ENCODE measurements around the gene SF3B2.
"Not testable (repeated sequence)": the region's sequence is repeated elsewhere in the genome, so short reads cannot be mapped to it uniquely, and the experiment has no call there.

Gene SF3B2

GRCh38 chr11:66016793-66017177 is 35.4 kb upstream of the SF3B2 start:
- in situ Hi-C loops (cut with HindIII; ENCODE audit: low sequenced_read_pairs): no loop called here

- in situ Hi-C loops (cut with HindIII; ENCODE audit: low sequenced_read_pairs): no loop called here
These were observed 34.8 kb upstream of the SF3B2 start for GRCh38 chr11:66017321-66017720.

GRCh38 chr11:66020212-66020611 is 32.0 kb upstream of the SF3B2 start:
- in situ Hi-C loops (cut with HindIII; ENCODE audit: low sequenced_read_pairs): no loop called here

DNA sequence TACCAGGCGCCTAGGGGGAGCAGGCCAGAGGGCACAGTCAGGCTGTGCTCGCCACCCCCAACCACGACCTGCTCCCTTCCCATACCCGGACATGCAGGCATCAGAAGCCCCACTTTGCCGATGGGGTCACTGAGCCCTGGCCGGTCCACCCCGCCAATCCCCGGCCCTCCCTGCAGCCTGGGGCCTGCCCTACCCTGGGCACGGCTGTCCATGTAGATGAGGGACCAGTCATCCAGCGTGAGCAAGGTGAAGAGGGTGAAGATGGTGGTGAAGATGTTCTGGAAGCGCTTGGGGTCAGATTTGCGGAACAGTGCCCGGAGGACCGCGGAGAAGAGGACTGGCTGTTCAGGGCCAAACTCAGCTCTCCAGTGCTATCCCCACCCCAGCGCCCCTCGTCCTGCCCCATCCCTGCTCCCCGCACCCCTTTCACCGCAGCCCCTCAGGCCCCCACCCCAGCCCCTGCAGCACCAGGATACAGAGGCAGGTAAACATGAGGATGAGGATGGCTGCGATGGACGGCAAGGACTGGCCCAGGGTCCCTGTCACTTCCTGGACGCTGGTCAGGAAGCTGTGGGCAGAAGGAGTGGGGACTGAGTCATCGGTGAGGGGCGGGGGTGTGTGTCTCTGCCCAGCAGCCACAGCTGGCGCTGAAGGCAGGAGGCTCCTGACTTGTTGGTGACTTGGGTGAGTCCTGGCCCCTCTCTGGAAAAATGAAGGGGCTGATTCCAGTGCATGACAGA is 31.4 kb upstream of the SF3B2 start:
- in situ Hi-C loops (cut with HindIII; ENCODE audit: low sequenced_read_pairs): no loop called here

DNA sequence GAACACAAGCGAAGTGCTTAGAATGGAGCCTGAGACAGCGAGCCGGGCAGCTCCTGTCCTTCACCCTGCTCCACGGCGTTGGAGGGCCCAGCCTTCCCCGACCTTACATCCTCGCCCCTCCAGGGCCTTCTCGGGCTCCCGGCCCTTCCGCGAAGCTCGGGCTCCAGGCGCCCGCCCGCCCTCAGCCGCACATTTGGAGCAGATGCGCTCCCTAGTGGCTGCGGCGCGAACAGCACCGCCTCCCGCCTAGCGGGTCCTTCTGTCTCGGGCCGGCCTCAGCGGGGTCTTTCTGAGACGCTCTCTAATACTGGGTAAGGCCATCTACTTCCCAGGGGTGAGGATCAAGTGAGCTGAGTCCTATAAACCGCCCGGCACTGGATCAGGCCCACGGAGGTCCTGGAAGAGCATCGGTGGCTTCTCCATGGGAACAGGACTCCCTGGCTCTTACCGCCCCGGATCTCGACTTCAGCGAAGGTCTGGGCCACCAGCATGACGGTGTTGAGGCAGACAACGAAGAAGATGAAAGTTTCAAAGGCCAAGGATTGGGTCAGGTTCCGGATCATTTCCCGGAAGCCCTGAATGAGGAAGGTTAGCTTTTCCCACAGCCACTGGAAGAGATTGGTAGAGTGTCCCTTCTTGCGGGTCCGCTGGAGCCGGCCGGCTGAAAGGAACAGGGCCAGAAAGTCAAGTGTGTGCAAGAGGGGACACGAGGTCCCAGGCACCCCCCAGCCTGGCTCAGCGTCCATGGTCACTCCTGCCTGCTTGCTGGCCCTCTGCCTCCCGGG is 29.6 kb upstream of the SF3B2 start:
- in situ Hi-C loops (cut with HindIII; ENCODE audit: low sequenced_read_pairs): no loop called here

DNA sequence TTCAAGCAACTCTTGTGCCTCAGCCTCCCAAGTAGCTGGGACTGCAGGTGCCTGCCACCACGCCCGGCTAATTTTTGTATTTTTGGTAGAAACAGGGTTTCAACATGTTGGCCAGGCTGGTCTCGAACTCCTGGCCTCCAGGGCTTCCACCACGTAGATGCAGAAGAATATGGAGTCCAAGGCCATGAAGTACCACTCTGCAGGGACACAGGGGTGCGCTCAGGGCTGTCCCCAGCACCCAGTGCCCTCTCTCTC is 29.1 kb upstream of the SF3B2 start:
- in situ Hi-C loops (cut with HindIII; ENCODE audit: low sequenced_read_pairs): not testable (repeated sequence)

DNA sequence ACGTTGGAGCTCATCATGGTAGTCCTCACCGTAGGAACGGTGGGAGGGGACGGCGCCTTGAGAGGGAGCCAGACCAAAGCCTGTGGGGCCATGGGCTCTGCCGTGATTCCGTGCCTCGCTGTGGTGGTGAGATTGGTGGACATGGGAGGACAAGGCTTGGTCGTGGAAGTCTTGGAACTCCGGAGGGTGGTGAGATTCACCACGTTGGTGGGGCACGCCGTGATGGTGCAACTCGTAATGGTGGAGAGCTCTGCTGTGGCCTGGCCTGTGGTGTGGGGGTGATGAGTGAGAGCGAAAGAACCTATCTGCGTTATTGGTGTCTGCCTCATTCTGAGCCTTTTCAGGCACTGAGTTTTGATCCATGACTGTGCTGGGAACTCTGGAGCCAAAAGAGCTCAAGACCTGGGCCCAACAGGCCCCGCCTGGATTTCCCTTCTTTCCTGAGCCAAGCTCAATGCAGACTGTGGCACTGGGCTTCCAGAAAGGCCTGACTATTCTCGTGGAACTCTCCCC is 26.1 kb upstream of the SF3B2 start, which contains the start of gene CATSPER1:
TSS of gene CATSPER1 (minus strand) at position 463 of the 513 bp plus-strand sequence. CDS start at position 363, 100 bp downstream.
- in situ Hi-C loops (cut with HindIII; ENCODE audit: low sequenced_read_pairs): no loop called here

GRCh38 chr11:66032957-66033735 is 19.0 kb upstream of the SF3B2 start:
- in situ Hi-C loops (cut with HindIII; ENCODE audit: low sequenced_read_pairs): no loop called here

GRCh38 chr11:66035653-66036333 is 16.4 kb upstream of the SF3B2 start:
- in situ Hi-C loops (cut with HindIII; ENCODE audit: low sequenced_read_pairs): no loop called here

- in situ Hi-C loops (cut with HindIII; ENCODE audit: low sequenced_read_pairs): no loop called here
These were observed 15.8 kb upstream of the SF3B2 start for GRCh38 chr11:66036334-66036710.

DNA sequence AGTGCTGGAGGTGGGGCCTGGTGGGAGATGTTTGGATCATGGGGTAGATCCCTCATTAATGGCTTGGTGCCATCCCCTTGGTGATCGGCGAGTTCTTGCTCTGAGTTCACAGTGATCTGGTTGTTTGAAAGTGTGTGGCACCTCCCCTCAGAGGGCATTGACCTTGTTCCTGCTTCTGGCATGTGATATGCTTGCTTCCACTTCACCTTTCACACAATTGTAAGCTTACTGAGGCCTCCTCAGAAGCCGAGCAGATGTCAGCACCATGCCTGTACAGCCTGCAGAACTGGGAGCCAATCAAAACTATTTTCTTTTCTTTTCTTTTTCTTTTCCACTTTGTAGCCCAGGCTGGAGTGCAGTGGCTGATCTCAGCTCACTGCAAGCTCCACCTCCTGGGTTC is 14.8 kb upstream of the SF3B2 start:
- in situ Hi-C loops (cut with HindIII; ENCODE audit: low sequenced_read_pairs): no loop called here

DNA sequence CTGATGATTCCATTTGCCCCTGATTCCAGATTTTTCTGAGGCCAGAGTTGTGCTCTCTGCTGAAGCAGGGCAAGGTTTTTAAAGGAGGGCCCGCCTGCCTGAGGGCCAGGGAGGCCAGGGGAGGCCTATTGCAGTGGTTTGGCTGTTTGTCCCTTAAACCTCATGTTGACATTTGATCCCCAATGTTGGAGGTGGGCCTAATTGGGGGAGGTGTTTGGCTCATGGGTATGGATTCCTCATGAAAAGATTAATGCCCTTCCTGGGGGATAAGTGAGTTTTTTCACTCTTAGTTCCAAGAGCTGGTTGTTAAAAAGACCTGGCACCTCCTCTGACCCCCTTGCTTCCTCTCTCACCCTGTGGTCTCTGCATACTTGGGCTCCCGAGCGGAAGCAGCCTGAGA is 12.4 kb upstream of the SF3B2 start:
- in situ Hi-C loops (cut with HindIII; ENCODE audit: low sequenced_read_pairs): no loop called here

DNA sequence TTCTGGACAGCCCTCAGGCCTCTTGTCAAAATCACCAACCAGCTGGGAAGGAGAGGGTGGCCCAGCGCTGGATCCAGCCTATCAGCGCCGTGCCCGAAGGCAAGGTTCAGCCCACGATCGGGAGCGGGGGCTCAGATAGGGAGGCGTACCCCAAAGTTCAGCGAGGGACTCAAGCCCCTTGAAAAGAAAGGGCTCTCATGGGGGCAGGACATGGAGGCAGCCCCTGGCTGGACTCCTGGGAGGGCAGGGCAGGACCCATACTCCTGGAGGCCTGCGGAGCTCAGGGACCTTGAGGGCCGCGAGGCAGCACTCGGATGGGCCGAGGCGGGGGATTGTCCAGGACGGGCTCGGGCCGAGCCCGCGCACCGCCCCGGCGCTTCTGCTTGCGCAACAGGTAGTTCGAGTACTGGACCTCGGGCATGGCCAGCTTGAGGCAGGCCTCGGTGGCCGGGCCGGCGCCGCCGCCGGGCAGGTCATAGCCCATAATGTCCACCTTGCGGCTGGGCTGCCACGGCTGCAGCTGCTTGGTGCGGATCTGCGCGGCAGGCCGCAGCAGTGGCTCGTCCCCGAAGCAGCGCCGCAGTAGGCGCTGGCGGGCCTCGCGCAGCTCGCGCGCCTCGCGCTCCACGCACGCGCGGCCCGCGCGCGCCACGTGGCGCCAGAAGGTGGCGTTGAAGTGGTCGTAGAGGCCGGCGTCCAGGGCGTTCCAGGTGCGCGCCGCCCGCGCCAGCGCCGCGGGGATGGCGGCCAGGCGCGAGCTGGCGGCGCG is 9.8 kb upstream of the SF3B2 start:
- in situ Hi-C loops (cut with HindIII; ENCODE audit: low sequenced_read_pairs): no loop called here

GRCh38 chr11:66042996-66043906 is 8.9 kb upstream of the SF3B2 start:
- in situ Hi-C loops (cut with HindIII; ENCODE audit: low sequenced_read_pairs): no loop called here

- in situ Hi-C loops (cut with HindIII; ENCODE audit: low sequenced_read_pairs): no loop called here
These were observed 7.4 kb upstream of the SF3B2 start for GRCh38 chr11:66044757-66045156.

- in situ Hi-C loops (cut with HindIII; ENCODE audit: low sequenced_read_pairs): no loop called here
These were observed 7.0 kb upstream of the SF3B2 start for GRCh38 chr11:66045177-66045639.

DNA sequence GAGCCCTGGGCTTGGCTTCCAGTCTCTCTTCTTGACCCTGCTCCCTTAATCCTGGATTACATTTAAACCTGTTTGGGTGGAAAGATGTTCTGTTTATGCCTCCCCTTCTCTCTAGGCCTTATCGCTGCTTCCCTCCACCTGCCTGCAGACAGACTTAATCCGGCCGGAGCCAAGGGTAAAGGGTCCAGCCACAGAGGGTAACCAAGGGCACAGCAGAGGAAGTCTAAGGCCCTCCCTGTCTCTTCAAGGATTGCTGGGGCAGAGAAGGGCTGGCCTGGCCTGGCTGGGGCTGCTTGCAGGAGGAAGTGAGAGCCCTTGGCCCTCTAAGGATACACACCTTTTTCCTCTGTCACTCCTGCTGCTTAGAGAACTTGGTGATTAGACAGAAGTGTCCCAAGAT is 5.3 kb upstream of the SF3B2 start:
- in situ Hi-C loops (cut with HindIII; ENCODE audit: low sequenced_read_pairs): no loop called here

DNA sequence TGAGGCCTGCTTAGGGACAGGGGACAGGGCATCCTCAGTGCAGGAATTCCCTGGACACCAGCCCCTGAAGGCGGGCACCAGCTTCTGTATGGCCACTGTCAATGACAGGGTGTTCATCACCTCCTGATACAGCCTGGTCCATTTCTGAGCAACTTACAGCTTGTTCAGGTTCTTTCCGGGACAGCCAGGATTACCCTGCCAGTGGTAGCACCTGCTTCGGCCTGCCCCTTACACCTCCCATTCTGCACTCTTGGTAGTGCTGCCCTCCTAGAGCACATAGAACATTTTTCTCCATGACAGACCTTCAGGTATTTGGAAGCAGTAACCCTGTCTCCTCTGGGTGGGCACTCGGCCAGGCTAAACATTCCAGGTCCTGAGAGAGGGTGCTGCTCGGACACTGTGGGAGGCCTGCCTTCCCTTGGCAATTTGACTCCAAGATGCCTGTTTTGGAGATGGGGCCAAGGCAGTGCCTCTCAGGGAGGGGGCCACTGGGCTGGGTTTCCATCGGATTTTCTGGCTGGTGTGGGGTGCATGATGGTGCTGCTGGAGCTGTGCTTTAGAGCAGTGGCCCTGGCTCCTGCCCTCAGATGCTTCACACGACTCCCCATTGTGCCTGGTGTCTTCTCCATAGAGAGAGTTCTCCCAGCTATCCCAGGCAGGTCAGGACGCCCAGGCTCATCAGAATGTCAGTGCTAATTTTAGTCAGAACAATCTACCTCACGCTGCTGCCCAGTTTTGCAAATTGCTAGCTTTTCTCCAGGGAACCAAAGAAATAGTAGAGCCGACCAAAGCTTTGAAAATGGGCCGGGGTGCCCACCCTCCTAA is 4.4 kb upstream of the SF3B2 start:
- in situ Hi-C loops (cut with HindIII; ENCODE audit: low sequenced_read_pairs): no loop called here

Measured in DLD1 (cell line).